ENCODE measurements around the gene MYL2.
A peak's percentile ranks its signal among the peaks of the same experiment; 100 is the strongest.
"Not testable (repeated sequence)": the region's sequence is repeated elsewhere in the genome, so short reads cannot be mapped to it uniquely, and the experiment has no call there.

The MYL2 gene

DNA sequence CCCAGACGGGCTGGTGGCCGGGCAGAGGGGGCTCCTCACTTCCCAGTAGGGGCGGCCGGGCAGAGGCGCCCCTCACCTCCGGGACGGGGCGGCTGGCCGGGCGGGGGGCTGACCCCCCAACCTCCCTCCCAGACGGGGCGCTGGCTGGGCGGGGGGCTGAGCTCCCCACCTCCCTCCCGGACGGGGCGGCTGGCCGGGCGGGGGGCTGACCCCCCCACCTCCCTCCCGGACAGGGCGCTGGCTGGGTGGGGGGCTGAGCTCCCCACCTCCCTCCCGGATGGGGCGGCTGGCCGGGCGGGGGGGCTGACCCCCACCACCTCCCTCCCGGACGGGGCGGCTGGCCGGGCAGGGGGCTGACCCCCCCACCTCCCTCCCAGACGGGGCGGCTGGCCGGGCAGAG is 30.1 kb upstream of the MYL2 start:
- H3K27ac ChIP-seq (ENCODE audit: insufficient read depth in 1 of 2, low read depth in 1 of 2, low read length in 2 of 2, poor library complexity in 1 of 2, severe bottlenecking in 2 of 2); H3K4me3 ChIP-seq (ENCODE audit: control insufficient read depth in 1 of 7, extremely low read depth in 1 of 7, insufficient read depth in 4 of 7, low read depth in 2 of 7, low read length in 6 of 7); CTCF ChIA-PET; H3K4me1 ChIP-seq (ENCODE audit: control extremely low read depth in 1 of 4, control insufficient read depth in 4 of 4, insufficient read depth in 4 of 4, low read length in 3 of 4); H3K27me3 ChIP-seq (replicated peaks in 2 of 5; ENCODE audit: control insufficient read depth in 4 of 5, insufficient read depth in 5 of 5, low read length in 4 of 5); POLR2A ChIA-PET; DNase-seq; H3K36me3 ChIP-seq (ENCODE audit: control insufficient read depth in 4 of 4, insufficient read depth in 4 of 4, low read length in 3 of 4): not testable (repeated sequence)
- peaks cover 0 to 18% (median 9%) of the 10 kb centered on the region in 5 experiments for H3K9me3 ChIP-seq (ENCODE audit: control extremely low read depth in 1 of 5, control insufficient read depth in 4 of 5, insufficient read depth in 2 of 5, low read depth in 1 of 5, low read length in 4 of 5)
- WGBS (ENCODE audit: insufficient coverage) = 95% methylated on average over 6 of the region's 31 CpGs

DNA sequence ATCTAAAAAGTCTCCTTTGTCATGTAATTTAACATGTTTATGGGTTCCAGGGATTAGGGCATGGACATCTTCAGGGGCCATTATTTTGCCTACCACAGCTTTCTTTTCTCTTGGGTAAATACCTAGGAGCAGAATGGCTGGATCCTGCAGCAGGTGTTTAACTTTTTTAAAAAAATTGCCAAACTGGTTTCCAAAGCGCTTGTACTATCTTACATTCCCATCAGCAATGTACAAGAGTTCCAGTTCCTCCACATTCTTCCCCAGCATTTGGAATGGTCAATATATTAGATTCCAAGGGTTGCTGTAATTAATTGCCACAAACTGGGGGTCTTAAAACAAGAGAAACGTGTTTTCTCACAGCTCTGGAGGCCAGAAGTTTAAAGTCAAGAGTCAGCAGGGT is 27.7 kb upstream of the MYL2 start:
- ChIA-PET CTCF (no interaction called here), POLR2A (no interaction called here)
- H3K27me3 ChIP-seq (replicated peaks in 2 of 5; ENCODE audit: control insufficient read depth in 4 of 5, insufficient read depth in 5 of 5, low read length in 4 of 5) = peaks cover 0 to 2% (median 0%) of the 10 kb centered on the region in 5 experiments
- H3K4me1 ChIP-seq (ENCODE audit: control extremely low read depth in 1 of 4, control insufficient read depth in 4 of 4, insufficient read depth in 4 of 4, low read length in 3 of 4) = no peaks in the 10 kb centered on the region
- no peak overlapping the region for H3K4me3 ChIP-seq (ENCODE audit: control insufficient read depth in 1 of 7, extremely low read depth in 1 of 7, insufficient read depth in 4 of 7, low read depth in 2 of 7, low read length in 6 of 7)
- DNase-seq = no peak
- no peaks in the 10 kb centered on the region for H3K36me3 ChIP-seq (ENCODE audit: control insufficient read depth in 4 of 4, insufficient read depth in 4 of 4, low read length in 3 of 4)
- H3K9me3 ChIP-seq (ENCODE audit: control extremely low read depth in 1 of 5, control insufficient read depth in 4 of 5, insufficient read depth in 2 of 5, low read depth in 1 of 5, low read length in 4 of 5) = peaks cover 0 to 17% (median 9%) of the 10 kb centered on the region in 5 experiments
- WGBS (ENCODE audit: insufficient coverage) = 91% methylated on average over 1 of the region's 2 CpGs
- no peak overlapping the region for H3K27ac ChIP-seq (ENCODE audit: insufficient read depth in 1 of 2, low read depth in 1 of 2, low read length in 2 of 2, poor library complexity in 1 of 2, severe bottlenecking in 2 of 2)

DNA sequence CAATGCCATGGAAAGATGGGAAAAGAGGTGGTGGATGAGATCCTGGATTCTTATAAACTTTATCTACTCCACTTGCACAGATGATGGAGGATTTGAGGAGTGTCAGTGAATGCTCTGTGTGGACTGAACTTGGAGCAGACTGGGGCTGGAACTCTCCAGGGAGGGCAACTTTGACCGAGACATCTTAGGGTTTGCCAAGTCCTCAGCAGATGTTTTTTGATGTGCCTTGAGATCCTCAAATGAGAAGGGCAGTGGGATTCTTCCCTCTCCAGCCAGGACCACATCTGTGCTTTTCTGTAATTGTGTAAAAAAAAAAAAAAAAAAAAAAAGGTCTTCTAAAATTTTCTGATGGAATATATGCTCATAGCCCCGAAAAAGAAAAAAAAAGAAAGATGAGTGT is 23.0 kb upstream of the MYL2 start:
- ChIA-PET POLR2A (no interaction called here), CTCF (no interaction called here)
- Histone ChIP-seq H3K27ac (ENCODE audit: insufficient read depth in 1 of 2, low read depth in 1 of 2, low read length in 2 of 2, poor library complexity in 1 of 2, severe bottlenecking in 2 of 2) (no peak overlapping the region), H3K27me3 (replicated peaks in 2 of 5; ENCODE audit: control insufficient read depth in 4 of 5, insufficient read depth in 5 of 5, low read length in 4 of 5) (peaks cover 0 to 2% (median 0%) of the 10 kb centered on the region in 5 experiments), H3K4me3 (ENCODE audit: control insufficient read depth in 1 of 7, extremely low read depth in 1 of 7, insufficient read depth in 4 of 7, low read depth in 2 of 7, low read length in 6 of 7) (no peak overlapping the region), H3K4me1 (ENCODE audit: control extremely low read depth in 1 of 4, control insufficient read depth in 4 of 4, insufficient read depth in 4 of 4, low read length in 3 of 4) (no peaks in the 10 kb centered on the region), H3K36me3 (ENCODE audit: control insufficient read depth in 4 of 4, insufficient read depth in 4 of 4, low read length in 3 of 4) (no peaks in the 10 kb centered on the region), H3K9me3 (ENCODE audit: control extremely low read depth in 1 of 5, control insufficient read depth in 4 of 5, insufficient read depth in 2 of 5, low read depth in 1 of 5, low read length in 4 of 5) (peaks cover 0 to 17% (median 9%) of the 10 kb centered on the region in 5 experiments)
- WGBS (ENCODE audit: insufficient coverage) = 100% methylated on average over 1 of the region's 2 CpGs
- no peak for DNase-seq

DNA sequence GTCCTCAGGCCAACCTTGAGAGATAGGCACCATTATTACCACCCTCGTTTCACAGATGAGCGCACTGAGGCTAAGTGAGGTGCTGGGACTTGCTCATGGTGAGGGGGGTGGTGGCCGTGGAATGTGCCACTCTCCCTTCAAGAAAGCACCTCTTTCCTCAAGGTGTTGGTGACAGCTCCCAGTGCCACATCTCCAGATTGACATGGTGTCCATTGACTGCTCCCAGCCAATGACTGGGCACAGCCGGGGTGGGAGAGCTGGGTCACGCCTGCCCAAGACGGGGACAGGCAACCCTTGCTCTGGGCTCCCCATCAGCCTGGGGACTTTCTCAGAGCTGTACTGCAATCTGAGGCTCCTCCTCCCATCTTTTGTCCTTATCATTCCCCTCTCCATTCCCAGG is 21.0 kb upstream of the MYL2 start:
- ChIA-PET POLR2A (no interaction called here), CTCF (interaction anchor here (1.0 to 1.6 kb wide), 3 partner anchors 13 to 371 kb away, joined by 3 to 8 read pairs (median 5); no protein-coding TSS in a partner anchor)
- H3K4me3 ChIP-seq (ENCODE audit: control insufficient read depth in 1 of 7, extremely low read depth in 1 of 7, insufficient read depth in 4 of 7, low read depth in 2 of 7, low read length in 6 of 7) = no peak overlapping the region
- peaks cover 0 to 10% (median 5%) of the 10 kb centered on the region in 5 experiments for H3K9me3 ChIP-seq (ENCODE audit: control extremely low read depth in 1 of 5, control insufficient read depth in 4 of 5, insufficient read depth in 2 of 5, low read depth in 1 of 5, low read length in 4 of 5)
- peaks cover 0 to 7% (median 0%) of the 10 kb centered on the region in 4 experiments for H3K4me1 ChIP-seq (ENCODE audit: control extremely low read depth in 1 of 4, control insufficient read depth in 4 of 4, insufficient read depth in 4 of 4, low read length in 3 of 4)
- no peak for DNase-seq
- peaks cover 0 to 3% (median 0%) of the 10 kb centered on the region in 5 experiments for H3K27me3 ChIP-seq (replicated peaks in 2 of 5; ENCODE audit: control insufficient read depth in 4 of 5, insufficient read depth in 5 of 5, low read length in 4 of 5)
- WGBS (ENCODE audit: insufficient coverage) = 98% methylated on average over 5 of the region's 6 CpGs
- H3K36me3 ChIP-seq (ENCODE audit: control insufficient read depth in 4 of 4, insufficient read depth in 4 of 4, low read length in 3 of 4) = no peaks in the 10 kb centered on the region
- no peak overlapping the region for H3K27ac ChIP-seq (ENCODE audit: insufficient read depth in 1 of 2, low read depth in 1 of 2, low read length in 2 of 2, poor library complexity in 1 of 2, severe bottlenecking in 2 of 2)

DNA sequence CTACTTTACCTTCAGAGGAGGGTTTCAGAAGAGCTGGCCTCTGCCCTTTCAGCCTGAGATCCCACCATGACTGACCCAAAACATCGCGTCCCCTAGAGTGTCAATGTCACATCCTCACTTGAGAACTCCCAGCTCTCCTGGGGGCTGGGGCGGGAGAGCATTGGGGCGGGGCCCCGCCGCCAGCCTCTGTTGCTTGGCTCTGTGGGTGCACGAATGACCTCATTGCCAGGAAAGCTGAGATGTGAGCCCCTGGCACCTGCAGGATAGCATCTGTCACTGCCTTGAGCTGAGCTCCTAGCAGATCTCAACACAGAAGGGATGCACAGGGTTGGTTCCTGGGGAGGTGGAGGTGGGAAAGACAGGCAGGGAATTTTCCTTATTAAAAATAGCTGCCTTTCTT is 20.6 kb upstream of the MYL2 start:
- H3K36me3 ChIP-seq (ENCODE audit: control insufficient read depth in 4 of 4, insufficient read depth in 4 of 4, low read length in 3 of 4) = no peaks in the 10 kb centered on the region
- CTCF ChIA-PET = interaction anchor here (1.0 to 1.6 kb wide), 3 partner anchors 14 to 372 kb away, joined by 3 to 8 read pairs (median 5); no protein-coding TSS in a partner anchor
- no peak overlapping the region for H3K27ac ChIP-seq (ENCODE audit: insufficient read depth in 1 of 2, low read depth in 1 of 2, low read length in 2 of 2, poor library complexity in 1 of 2, severe bottlenecking in 2 of 2)
- no peak for DNase-seq
- H3K9me3 ChIP-seq (ENCODE audit: control extremely low read depth in 1 of 5, control insufficient read depth in 4 of 5, insufficient read depth in 2 of 5, low read depth in 1 of 5, low read length in 4 of 5) = peaks cover 0 to 5% (median 4%) of the 10 kb centered on the region in 5 experiments
- H3K4me3 ChIP-seq (ENCODE audit: control insufficient read depth in 1 of 7, extremely low read depth in 1 of 7, insufficient read depth in 4 of 7, low read depth in 2 of 7, low read length in 6 of 7) = no peak overlapping the region
- POLR2A ChIA-PET = no interaction called here
- H3K27me3 ChIP-seq (replicated peaks in 2 of 5; ENCODE audit: control insufficient read depth in 4 of 5, insufficient read depth in 5 of 5, low read length in 4 of 5) = peaks cover 0 to 4% (median 0%) of the 10 kb centered on the region in 5 experiments
- 91% methylated on average over 5 of the region's 7 CpGs for WGBS (ENCODE audit: insufficient coverage)
- peaks cover 0 to 7% (median 0%) of the 10 kb centered on the region in 4 experiments for H3K4me1 ChIP-seq (ENCODE audit: control extremely low read depth in 1 of 4, control insufficient read depth in 4 of 4, insufficient read depth in 4 of 4, low read length in 3 of 4)

DNA sequence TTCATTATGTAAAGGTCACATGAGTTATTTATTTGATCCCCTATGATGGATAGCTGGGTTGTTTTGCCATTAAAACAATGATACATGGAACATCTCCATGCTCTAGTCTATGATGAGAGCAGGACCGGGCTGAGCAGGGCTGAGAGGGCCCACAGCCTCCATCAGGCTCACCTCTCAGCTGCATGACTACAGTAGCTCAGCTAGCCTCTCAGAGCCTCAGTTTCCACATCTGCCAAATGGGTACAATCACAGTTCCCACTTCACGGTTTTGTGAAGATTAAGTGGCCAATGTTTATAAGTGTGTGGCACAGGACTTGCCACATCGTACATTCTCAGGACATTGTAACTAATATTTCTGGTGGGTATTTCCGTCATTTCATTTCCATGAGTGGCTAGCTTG is 19.9 kb upstream of the MYL2 start:
- 100% methylated on average over 3 of the region's 4 CpGs for WGBS (ENCODE audit: insufficient coverage)

DNA sequence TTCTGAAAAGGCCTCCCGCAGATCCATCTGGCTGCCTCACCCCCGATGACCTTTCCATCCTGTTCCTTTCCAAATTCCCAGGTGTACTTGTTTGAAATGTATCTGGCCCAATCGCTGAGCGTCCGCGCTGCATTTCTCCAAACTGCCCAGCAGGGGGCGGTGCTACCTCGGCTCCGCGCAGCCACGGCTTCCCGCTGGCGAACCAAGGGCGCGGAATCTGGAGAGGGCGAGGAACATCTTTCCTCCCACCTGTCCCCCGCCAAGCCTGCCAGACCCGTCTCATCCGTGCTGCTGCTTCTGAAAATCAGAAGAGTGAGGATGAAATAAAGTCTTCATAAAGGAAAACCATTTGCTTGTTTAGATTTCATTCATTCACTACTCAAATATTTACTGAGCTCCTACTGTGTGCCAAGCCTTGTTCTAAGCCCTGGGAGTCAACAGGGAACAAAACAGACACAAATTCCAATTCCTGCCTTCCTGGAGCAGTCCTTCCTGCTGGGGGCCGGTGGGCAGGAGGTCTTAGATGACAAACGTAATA is 16.8 kb upstream of the MYL2 start:
- Histone ChIP-seq H3K9me3 (ENCODE audit: control extremely low read depth in 1 of 5, control insufficient read depth in 4 of 5, insufficient read depth in 2 of 5, low read depth in 1 of 5, low read length in 4 of 5) (no peaks in the 10 kb centered on the region), H3K4me3 (ENCODE audit: control insufficient read depth in 1 of 7, extremely low read depth in 1 of 7, insufficient read depth in 4 of 7, low read depth in 2 of 7, low read length in 6 of 7) (no peak overlapping the region), H3K27me3 (replicated peaks in 2 of 5; ENCODE audit: control insufficient read depth in 4 of 5, insufficient read depth in 5 of 5, low read length in 4 of 5) (peaks cover 0 to 8% (median 0%) of the 10 kb centered on the region in 5 experiments), H3K4me1 (ENCODE audit: control extremely low read depth in 1 of 4, control insufficient read depth in 4 of 4, insufficient read depth in 4 of 4, low read length in 3 of 4) (peaks cover 0 to 7% (median 0%) of the 10 kb centered on the region in 4 experiments), H3K27ac (ENCODE audit: insufficient read depth in 1 of 2, low read depth in 1 of 2, low read length in 2 of 2, poor library complexity in 1 of 2, severe bottlenecking in 2 of 2) (no peak overlapping the region), H3K36me3 (ENCODE audit: control insufficient read depth in 4 of 4, insufficient read depth in 4 of 4, low read length in 3 of 4) (no peaks in the 10 kb centered on the region)
- ChIA-PET POLR2A (no interaction called here), CTCF (interaction anchor here (0.6 to 2.3 kb wide), 5 partner anchors 14 to 362 kb away, joined by 3 to 8 read pairs (median 5); no protein-coding TSS in a partner anchor)
- DNase-seq = peak; percentile 43 to 63 (median 59)
- 3% methylated on average over 16 of the region's 21 CpGs for WGBS (ENCODE audit: insufficient coverage)

More for the DNA sequence above, 19.9 kb upstream of the MYL2 start:
- Histone ChIP-seq H3K4me1 (ENCODE audit: control extremely low read depth in 1 of 4, control insufficient read depth in 4 of 4, insufficient read depth in 4 of 4, low read length in 3 of 4) (peaks cover 0 to 7% (median 0%) of the 10 kb centered on the region in 4 experiments), H3K36me3 (ENCODE audit: control insufficient read depth in 4 of 4, insufficient read depth in 4 of 4, low read length in 3 of 4) (no peaks in the 10 kb centered on the region), H3K27me3 (replicated peaks in 2 of 5; ENCODE audit: control insufficient read depth in 4 of 5, insufficient read depth in 5 of 5, low read length in 4 of 5) (peaks cover 0 to 4% (median 0%) of the 10 kb centered on the region in 5 experiments), H3K9me3 (ENCODE audit: control extremely low read depth in 1 of 5, control insufficient read depth in 4 of 5, insufficient read depth in 2 of 5, low read depth in 1 of 5, low read length in 4 of 5) (no peaks in the 10 kb centered on the region), H3K4me3 (ENCODE audit: control insufficient read depth in 1 of 7, extremely low read depth in 1 of 7, insufficient read depth in 4 of 7, low read depth in 2 of 7, low read length in 6 of 7) (no peak overlapping the region), H3K27ac (ENCODE audit: insufficient read depth in 1 of 2, low read depth in 1 of 2, low read length in 2 of 2, poor library complexity in 1 of 2, severe bottlenecking in 2 of 2) (no peak overlapping the region)
- no peak for DNase-seq
- CTCF ChIA-PET = interaction anchor here (0.6 to 1.6 kb wide), 3 partner anchors 16 to 372 kb away, joined by 3 to 8 read pairs (median 5); no protein-coding TSS in a partner anchor
- POLR2A ChIA-PET = no interaction called here

Measured in common myeloid progenitor, CD34-positive (primary cell).